ENCODE measurements around the gene UGT1A1.
"Not testable (repeated sequence)": the region's sequence is repeated elsewhere in the genome, so short reads cannot be mapped to it uniquely, and the experiment has no call there.

UGT1A1 gene

DNA sequence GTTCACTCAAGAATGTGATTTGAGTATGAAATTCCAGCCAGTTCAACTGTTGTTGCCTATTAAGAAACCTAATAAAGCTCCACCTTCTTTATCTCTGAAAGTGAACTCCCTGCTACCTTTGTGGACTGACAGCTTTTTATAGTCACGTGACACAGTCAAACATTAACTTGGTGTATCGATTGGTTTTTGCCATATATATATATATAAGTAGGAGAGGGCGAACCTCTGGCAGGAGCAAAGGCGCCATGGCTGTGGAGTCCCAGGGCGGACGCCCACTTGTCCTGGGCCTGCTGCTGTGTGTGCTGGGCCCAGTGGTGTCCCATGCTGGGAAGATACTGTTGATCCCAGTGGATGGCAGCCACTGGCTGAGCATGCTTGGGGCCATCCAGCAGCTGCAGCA, at the start of gene UGT1A1:
TSS of gene UGT1A1 (plus strand) at position 228 of the 400 bp plus-strand sequence. CDS start at position 246, 18 bp downstream.
- DNase-seq (ENCODE audit: low read depth), result no peak

DNA sequence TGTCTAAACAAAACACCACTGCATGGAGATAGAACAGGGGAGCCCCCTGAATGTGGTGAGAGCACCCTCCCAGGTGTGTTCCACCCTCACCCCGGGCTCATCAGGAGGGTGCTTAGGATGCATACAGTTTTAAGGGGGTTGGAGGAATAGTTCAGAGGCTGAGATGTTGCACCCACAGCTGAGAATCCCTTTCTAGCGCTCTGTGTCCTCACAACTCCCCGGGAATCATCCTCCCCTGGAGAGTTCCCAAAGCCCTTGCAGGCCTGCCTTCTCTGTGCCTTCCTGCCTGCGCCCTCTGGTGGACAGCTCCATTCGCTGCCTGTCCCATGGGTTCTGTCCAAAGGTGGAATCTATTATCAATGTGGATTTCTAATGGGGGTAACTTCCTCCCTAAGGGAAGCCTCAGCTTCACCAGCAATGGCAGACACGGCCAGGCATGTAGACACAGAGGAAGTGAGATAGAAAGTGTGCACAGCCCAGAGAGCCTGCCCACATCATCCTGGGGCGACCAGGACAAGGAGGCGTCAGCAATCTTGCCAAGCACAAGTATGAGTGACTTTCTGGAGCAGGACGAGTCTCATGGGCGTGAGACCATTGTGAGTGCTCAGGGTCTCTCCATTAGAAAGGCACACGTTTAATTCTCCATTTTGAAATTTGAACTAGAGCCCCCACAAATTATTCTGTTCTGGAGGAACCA, 48.6 kb upstream of the UGT1A1 start:
- DNase-seq (ENCODE audit: low read depth), result peak; percentile 66

DNA sequence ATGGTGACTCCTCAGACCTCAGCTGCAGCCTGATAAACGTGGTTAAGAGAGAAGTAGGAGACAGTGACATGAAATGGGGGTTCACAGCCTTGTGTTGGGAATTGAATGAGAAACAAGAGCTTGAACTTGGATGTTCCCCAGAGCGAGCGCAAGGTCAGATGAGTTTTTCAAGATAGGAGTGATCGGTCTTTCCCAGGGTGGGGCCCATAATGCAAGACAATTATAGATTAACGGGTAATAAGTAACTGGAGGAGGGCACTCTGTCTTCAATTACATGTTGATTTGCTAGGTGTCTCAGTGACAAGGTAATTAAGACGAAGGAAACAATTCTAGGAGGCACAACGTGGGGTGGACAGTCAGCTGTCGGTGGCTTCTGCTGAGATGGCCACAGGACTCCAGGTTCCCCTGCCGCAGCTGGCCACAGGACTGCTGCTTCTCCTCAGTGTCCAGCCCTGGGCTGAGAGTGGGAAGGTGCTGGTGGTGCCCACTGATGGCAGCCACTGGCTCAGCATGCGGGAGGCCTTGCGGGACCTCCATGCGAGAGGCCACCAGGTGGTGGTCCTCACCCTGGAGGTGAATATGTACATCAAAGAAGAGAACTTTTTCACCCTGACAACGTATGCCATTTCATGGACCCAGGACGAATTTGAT, 47.3 kb upstream of the UGT1A1 start, which contains the start of gene UGT1A5:
TSS of gene UGT1A5 (plus strand) at position 297 of the 651 bp plus-strand sequence. CDS start at position 382, 85 bp downstream.
- no peak for DNase-seq (ENCODE audit: low read depth)

DNA sequence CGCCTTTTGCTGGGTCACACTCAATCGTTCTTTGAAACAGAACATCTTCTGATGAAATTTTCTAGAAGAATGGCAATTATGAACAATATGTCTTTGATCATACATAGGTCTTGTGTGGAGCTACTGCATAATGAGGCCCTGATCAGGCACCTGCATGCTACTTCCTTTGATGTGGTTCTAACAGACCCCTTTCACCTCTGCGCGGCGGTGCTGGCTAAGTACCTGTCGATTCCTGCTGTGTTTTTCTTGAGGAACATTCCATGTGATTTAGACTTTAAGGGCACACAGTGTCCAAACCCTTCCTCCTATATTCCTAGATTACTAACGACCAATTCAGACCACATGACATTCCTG, 46.8 kb upstream of the UGT1A1 start:
- no peak for DNase-seq (ENCODE audit: low read depth)

DNA sequence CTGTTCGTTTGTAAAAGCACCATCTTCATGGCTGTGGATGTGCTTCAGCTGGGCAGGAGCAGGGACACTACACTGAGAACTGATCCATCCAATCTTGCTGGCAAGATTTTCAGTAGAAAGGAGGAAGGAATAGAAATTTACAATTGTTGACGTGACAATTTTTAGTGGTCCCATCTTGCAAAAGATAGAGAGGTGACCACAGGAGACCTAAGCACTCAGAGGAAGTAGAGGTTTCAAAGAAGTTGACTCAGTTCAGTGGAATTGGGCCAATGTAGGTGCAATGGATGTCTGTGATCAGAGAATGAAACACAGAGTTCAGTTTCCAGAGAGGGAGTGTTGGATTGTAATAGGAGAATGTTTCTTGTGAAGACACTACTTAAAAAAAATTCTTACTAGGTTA, 45.9 kb upstream of the UGT1A1 start:
- no peak for DNase-seq (ENCODE audit: low read depth)

DNA sequence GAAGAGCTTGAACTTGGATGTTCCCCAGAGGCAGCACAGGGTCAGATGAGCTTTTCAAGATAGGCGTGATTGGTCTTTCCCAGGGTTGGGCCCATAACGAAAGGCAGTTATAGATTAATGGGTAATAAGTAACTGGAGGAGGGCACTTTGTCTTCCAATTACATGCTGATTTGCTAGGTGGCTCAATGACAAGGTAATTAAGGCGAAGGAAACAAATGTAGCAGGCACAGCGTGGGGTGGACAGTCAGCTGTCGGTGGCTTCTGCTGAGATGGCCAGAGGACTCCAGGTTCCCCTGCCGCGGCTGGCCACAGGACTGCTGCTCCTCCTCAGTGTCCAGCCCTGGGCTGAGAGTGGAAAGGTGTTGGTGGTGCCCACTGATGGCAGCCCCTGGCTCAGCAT, 41.5 kb upstream of the UGT1A1 start, which contains the start of gene UGT1A4:
TSS of gene UGT1A4 (plus strand) at position 185 of the 400 bp plus-strand sequence. CDS start at position 270, 85 bp downstream.
- DNase-seq (ENCODE audit: low read depth), result no peak

DNA sequence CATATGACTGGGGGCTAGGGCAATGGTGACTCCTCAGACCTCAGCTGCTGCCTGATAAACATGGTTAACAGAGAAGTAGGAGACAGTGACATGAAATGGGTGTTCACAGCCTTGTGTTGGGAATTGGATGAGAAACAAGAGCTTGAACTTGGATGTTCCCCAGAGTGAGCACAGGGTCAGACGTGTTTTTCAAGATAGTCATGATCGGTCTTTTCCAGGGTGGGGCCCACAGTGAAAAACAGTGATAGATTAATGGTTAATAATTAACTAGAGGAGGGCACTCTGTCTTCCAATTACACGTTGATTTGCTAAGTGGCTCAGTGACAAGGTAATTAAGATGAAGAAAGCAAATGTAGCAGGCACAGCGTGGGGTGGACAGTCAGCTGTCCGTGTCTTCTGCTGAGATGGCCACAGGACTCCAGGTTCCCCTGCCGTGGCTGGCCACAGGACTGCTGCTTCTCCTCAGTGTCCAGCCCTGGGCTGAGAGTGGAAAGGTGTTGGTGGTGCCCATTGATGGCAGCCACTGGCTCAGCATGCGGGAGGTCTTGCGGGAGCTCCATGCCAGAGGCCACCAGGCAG, 31.3 kb upstream of the UGT1A1 start, which contains the start of gene UGT1A3:
TSS of gene UGT1A3 (plus strand) at position 320 of the 579 bp plus-strand sequence. CDS start at position 405, 85 bp downstream.
- DNase-seq (ENCODE audit: low read depth), result no peak

DNA sequence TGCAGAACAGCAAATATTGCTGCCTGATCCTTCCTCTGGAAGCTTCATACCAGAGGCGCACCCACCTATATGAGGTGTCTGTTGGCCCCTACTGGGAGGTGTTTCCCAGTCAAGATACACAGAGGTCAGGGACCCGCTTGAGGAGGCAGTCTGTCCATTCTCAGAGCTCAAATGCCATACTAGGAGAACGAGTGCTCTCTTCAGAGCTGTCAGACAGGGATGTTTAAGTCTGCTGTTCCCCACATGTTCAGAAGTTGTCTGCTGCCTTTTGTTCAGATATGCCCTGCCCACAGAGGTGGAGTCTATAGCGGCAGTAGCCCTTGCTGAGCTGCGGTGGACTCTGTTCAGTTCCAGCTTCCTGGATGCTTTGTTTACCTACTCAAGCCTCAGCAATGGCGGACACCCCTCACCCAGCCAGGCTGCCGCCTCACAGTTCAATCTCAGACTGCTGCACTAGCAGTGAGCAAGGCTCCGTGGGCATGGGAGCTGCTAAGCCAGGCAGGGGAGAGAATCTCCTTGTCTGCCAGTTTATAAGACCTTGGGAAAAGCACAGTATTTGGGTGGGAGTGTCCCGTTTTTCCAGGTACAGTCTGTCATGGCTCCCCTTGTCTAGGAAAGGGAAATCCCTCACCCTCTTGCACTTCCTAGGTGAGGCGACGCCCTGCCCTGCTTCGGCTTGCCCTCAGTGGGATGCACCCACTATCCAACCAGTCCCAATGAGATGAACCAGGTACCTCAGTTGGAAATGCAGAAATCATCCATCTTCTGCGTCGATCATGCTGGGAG, 23.0 kb upstream of the UGT1A1 start:
- not testable (repeated sequence) for DNase-seq (ENCODE audit: low read depth)

DNA sequence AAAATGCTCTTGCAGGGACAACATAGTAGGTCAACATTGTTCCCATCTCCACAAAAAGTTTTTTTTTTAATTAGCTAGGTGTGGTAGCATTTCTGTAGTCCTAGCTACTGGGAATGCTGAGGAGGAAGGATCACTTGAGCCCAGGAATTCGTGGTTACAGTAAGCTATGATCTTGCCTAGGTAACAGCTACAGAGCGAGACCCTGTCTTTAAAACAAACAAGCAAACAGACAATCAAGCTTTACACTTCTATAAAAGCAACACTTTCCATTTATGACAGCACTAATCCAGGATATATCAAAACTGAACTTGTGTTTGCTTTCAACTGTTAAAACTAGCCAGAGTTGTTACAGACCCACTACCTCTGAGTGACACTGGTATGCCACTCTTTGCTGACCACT, 19.2 kb upstream of the UGT1A1 start:
- DNase-seq (ENCODE audit: low read depth), result no peak

DNA sequence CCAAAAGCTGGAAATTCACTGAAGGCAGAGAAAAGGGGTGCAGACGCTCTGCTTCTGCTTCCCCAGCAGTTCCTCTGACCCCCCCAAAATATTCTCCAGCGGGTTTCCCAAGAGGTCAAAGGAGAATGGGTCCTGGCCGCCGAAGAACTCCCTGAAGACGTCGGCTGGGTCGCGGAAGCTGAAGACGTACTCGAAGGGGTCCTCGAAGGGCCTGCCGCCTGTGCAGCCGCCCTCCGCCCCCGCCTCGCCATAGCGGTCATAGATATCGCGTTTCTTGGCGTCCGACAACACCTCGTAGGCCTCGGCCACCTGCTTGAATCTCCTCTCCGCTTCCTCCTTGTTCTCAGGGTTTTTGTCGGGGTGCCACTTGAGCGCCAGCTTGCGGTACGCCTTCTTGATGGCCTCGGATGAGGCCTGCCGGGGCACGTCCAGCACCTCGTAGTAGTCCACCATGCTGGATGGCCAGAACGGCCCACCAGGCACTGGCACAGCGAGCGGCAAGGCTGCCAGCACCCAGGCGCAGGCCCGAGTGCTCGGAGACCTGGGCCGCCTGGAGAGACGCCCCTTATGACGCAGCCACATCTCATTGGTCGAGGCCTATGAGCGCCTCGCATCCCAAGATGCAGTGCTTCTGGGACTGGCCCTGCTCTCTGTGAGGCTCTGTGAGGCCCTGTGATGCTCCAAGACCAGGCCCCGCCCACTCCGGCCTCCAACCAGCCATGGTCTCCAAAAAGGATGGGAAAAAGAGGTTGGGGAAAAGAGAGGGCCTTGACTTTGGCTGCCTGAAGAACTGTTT, 16.4 kb upstream of the UGT1A1 start:
- DNase-seq (ENCODE audit: low read depth), result no peak

DNA sequence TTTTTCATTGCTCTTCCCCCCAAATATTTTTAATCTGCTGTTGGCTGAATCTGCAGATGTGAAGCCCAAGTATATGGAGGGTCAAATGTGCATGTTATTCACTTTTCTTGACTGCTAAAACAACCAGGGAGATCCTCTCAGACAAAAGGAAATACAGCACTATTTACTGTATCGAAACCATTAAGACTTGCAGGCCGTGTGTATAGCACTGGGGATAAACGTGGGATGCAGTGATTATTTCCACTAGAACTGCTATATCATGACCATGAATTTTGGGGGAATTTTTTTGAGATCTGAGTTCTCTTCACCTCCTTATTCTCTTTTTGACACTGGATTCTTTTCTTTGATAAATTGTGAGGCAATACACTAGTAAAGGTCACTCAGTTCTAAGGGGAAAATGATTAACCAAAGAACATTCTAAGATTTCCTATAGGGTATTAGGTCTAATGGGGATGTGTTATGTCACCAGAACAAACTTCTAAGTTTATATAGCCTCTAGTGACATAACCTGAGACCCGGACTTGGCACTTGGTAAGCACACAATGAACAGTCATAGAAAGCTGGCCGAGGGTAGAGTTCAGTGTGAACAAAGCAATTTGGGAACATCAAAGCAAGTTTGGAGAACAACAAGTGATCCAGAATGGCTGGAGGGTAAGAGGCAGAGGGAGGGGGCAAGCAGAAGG, 14.9 kb upstream of the UGT1A1 start:
- DNase-seq (ENCODE audit: low read depth), result no peak

DNA sequence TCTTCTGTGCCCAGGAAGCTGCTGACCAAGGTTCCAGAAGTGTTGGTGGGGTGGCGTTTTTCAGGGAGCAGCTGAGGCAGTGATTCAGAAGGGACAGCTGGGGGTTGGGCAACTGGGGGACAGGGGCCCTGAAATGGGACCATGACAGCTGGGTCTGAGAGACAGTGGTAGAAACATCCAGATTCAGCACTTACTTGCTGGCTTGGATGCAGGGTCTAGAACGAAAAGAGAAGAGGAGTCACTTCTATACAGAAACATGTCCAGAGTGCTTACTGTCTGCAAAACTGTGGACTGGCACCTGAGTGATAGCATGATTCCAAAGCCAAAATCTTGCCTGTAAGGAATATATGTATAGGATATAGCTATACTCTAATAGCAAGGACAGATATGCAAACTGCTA, 14.2 kb upstream of the UGT1A1 start:
- not testable (repeated sequence) for DNase-seq (ENCODE audit: low read depth)

DNA sequence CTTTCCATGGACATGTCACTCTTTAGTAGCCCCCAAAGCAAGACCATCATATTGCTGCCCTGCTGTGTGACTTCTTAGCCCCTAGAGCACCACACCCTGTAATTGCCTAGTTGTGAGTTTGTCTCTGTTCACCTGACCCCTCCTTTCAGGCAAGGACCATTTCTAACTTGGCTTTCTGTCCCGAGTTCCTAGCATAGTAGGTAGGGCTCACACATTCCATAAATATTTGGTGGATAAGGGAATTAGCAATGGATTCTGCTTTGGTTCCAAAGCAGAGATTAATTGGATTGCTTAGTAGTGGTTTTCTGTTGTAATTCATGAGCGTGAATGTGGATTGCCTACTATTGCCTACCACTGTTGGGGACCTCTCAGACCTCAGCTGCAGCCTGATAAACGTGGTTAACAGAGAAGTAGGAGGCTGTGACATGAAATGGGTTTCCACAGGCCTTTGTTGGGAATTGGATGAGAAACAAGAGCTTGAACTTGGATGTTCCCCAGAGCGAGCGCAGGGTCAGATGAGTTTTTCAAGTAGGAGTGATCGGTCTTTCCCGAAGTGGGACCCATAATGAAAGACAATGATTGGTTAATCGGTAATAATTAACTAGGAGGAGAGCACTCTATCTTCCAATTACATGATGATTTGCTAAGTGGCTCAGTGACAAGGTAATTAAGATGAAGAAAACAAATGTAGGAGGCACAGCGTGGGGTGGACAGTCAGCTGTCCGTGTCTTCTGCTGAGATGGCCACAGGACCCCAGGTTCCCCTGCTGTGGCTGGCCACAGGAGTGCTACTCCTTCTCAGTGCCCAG, 13.4 kb upstream of the UGT1A1 start:
- no peak for DNase-seq (ENCODE audit: low read depth)

DNA sequence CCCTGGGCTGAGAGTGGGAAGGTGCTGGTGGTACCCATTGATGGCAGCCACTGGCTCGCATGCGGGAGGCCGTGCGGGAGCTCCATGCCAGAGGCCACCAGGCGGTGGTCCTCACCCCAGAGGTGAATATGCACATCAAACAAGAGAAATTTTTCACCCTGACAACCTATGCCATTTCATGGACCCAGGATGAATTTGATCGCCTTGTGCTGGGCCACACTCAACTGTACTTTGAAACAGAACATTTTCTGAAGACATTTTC, 12.9 kb upstream of the UGT1A1 start:
- no peak for DNase-seq (ENCODE audit: low read depth)

DNA sequence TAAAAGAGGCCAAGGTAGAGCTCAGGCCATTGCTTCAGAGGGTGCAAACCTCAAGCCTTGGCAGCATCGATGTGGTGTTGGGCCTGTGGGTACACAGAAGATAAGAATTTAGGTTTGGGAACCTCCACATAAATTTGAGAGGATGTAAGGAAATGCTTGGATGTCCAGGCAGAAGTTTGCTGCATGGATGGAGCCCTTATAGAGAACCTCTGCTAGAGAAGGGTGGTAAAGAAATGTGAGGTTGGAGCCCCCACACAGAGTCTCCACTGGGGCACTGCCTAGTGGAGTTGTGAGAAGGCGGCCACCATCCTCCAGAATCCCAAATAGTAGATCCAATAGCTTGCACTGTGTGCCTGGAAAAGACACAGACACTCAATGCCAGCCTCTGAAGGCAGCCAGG, 9.4 kb upstream of the UGT1A1 start:
- not testable (repeated sequence) for DNase-seq (ENCODE audit: low read depth)

DNA sequence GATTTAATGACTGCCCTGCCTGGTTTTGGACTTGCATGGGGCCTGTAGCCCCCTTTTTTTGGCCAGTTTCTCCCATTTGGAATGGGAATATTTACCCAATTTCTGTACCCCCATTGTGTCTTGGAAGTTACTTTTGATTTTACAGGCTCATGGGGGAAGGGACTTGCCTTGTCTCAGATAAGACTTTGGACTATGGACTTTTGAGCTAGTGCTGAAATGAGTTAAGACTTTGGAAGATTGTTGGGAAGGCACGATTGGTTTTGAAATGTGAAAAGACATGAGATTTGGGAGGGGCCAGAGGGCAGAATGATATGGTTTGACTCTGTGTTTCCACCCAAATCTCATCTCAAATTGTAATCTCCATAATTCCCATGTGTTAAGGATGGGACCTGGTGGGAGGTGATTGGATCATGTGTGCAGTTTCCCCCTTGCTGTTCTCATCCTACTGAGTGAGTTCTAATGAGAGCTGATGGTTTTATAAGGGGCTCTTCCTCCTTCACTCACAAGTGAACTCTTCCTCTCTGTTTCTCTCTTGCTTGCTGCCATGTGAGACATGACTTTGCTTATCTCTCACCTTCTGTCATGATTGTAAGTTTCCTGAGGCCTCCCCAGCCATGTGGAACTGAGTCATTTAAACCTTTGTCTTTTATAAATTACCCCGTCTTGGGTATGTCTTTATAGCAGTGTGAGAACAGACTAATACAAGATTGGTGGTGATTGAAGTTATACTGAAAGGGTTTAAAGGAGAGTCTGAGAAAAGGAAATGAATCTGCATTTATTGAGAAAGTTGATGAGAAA, 8.7 kb upstream of the UGT1A1 start:
- DNase-seq (ENCODE audit: low read depth), result not testable (repeated sequence)

DNA sequence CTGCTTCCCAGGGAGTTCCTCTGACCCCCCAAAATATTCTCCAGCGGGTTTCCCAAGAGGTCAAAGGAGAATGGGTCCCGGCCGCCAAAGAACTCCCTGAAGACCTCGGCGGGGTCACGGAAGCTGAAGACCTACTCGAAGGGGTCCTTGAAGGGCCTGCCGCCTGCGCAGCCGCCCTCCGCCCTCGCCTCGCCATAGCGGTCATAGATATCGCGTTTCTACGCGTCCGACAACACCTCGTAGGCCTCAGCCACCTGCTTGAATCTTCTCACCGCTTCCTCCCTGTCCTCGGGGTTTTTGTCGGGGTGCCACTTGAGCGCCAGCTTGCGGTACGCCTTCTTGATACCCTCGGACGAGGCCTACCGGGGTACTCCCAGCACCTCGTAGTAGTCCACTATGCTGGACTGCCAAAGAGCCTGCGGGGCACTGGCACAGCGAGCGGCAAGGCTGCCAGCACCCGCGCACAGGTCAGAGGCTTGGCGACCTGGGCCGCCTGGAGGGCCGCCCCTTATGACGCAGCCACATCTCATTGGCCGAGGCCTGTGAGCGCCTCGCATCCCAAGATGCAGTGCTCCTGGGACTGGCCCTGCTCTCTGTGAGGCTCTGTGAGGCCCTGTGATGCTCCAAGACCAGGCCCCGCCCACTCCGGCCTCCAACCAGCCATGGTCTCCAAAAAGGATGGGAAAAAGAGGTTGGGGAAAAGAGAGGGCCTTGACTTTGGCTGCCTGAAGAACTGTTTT, 5.0 kb upstream of the UGT1A1 start:
- DNase-seq (ENCODE audit: low read depth), result no peak

DNA sequence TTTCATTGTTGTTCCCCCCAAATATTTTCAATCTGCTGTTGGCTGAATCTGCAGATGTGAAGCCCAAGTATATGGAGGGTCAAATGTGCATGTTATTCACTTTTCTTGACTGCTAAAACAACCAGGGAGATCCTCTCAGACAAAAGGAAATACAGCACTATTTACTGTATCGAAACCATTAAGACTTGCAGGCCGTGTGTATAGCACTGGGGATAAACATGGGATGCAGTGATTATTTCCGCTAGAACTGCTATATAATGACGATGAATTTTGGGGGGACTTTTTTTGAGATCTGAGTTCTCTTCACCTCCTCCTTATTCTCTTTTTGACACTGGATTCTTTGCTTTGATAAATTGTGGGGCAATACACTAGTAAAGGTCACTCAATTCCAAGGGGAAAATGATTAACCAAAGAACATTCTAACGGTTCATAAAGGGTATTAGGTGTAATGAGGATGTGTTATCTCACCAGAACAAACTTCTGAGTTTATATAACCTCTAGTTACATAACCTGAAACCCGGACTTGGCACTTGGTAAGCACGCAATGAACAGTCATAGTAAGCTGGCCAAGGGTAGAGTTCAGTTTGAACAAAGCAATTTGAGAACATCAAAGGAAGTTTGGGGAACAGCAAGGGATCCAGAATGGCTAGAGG, 3.5 kb upstream of the UGT1A1 start:
- DNase-seq (ENCODE audit: low read depth), result no peak
